Skeletal muscle satellite cell (primary cell): ENCODE results near the gene PCCB.
"Not testable (repeated sequence)": the region's sequence is repeated elsewhere in the genome, so short reads cannot be mapped to it uniquely, and the experiment has no call there.

Experiments
- H3K27me3 ChIP-seq: 2 replicates; pipeline ENCODE4 v1.7.0; 2013; ENCODE audit warnings: low read length; ENCODE audit not compliant: control insufficient read depth, insufficient read depth
- H3K36me3 ChIP-seq: 2 replicates; pipeline ENCODE4 v1.7.0; 2013; ENCODE audit warnings: mild to moderate bottlenecking, control low read depth, low read length; ENCODE audit not compliant: insufficient read depth
- H3K4me1 ChIP-seq: 2 replicates; pipeline ENCODE4 v1.7.0; 2013; ENCODE audit warnings: low read length; ENCODE audit not compliant: control insufficient read depth, insufficient read depth
- H3K4me2 ChIP-seq: 2 replicates; pipeline ENCODE4 v1.7.0; 2013; ENCODE audit warnings: mild to moderate bottlenecking, low read length
- H3K4me3 ChIP-seq: 2 replicates; pipeline ENCODE4 v1.7.0; 2013; ENCODE audit warnings: low read length
- H3K9ac ChIP-seq: 2 replicates; pipeline ENCODE4 v1.7.0; 2013; ENCODE audit warnings: mild to moderate bottlenecking, low read depth, low read length, moderate library complexity
- H3K9me3 ChIP-seq: replicated peaks from 2 replicates; pipeline ENCODE4 v1.7.0; 2013; ENCODE audit warnings: mild to moderate bottlenecking, control low read depth, low read length

The PCCB gene

GRCh38 chr3:136329593-136329992, 79.5 kb downstream of the PCCB start:
- H3K36me3 ChIP-seq, result peaks cover 26% of the 10 kb centered on the region
- H3K9ac ChIP-seq, result no peak overlapping the region
- H3K9me3 ChIP-seq, result no peaks in the 10 kb centered on the region
- H3K4me2 ChIP-seq, result no peak overlapping the region
- peaks cover 13% of the 10 kb centered on the region for H3K4me1 ChIP-seq
- no peak overlapping the region for H3K4me3 ChIP-seq
- H3K27me3 ChIP-seq, result no peaks in the 10 kb centered on the region

- Histone ChIP-seq H3K9me3 (no peaks in the 10 kb centered on the region), H3K4me2 (no peak overlapping the region), H3K27me3 (no peaks in the 10 kb centered on the region), H3K36me3 (peaks cover 33% of the 10 kb centered on the region), H3K4me3 (no peak overlapping the region), H3K4me1 (peaks cover 21% of the 10 kb centered on the region), H3K9ac (no peak overlapping the region)
Observed at GRCh38 chr3:136330900-136331299, 80.8 kb downstream of the PCCB start.

GRCh38 chr3:136332302-136332701, 82.2 kb downstream of the PCCB start:
- no peak overlapping the region for H3K4me2 ChIP-seq
- H3K4me1 ChIP-seq, result peaks cover 33% of the 10 kb centered on the region
- H3K4me3 ChIP-seq, result no peak overlapping the region
- peaks cover 21% of the 10 kb centered on the region for H3K36me3 ChIP-seq
- no peaks in the 10 kb centered on the region for H3K9me3 ChIP-seq
- no peak overlapping the region for H3K9ac ChIP-seq
- H3K27me3 ChIP-seq, result no peaks in the 10 kb centered on the region

DNA sequence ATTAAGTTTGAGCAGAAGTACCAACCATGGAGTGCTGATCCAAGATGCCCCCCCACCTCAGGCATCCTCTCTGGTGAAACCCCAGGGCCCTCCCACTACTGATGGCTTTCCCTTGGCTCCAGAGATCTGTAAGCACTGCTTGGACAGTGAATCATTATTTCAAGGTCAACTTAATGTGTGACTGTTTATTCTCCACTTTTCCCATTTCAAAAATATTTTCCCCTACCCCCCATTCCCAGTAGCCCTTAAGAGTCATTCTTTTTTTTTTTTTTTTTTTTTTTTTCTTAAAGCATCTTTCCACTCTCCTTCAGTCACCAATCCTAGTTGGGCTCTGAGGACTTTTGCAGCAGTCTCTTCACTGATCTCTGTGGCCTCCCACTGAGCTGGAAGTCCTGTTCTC, 82.6 kb downstream of the PCCB start:
- Histone ChIP-seq H3K9ac (no peak overlapping the region), H3K27me3 (no peaks in the 10 kb centered on the region), H3K4me1 (peaks cover 33% of the 10 kb centered on the region), H3K4me2 (no peak overlapping the region), H3K36me3 (peaks cover 19% of the 10 kb centered on the region), H3K9me3 (no peaks in the 10 kb centered on the region), H3K4me3 (no peak overlapping the region)

- Histone ChIP-seq H3K36me3 (peaks cover 16% of the 10 kb centered on the region), H3K4me1 (peaks cover 33% of the 10 kb centered on the region), H3K4me2 (no peak overlapping the region), H3K9me3 (no peaks in the 10 kb centered on the region), H3K27me3 (no peaks in the 10 kb centered on the region), H3K4me3 (no peak overlapping the region), H3K9ac (no peak overlapping the region)
Observed at GRCh38 chr3:136334209-136334608, 84.1 kb downstream of the PCCB start.

DNA sequence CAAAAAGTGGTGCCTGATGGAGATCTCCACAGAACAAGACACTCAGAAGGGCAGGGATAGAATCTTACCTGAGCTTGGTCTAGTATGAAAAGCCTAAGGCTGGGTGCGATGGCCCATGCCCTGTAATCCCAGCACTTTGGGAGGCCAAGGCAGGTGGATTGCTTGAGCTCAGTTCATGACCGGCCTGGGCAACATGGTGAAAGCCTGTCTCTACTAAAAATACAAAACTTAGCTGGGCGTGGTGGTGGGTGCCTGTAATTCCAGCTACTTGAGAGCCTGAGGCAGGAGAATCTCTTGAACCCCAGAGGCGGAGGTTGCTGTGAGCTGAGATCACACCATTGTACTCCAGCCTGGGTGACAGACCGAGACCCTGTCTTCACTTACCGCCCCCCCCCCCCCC, 84.6 kb downstream of the PCCB start:
- H3K4me3 ChIP-seq, H3K9ac ChIP-seq, H3K4me2 ChIP-seq, H3K27me3 ChIP-seq, H3K9me3 ChIP-seq: not testable (repeated sequence)
- Histone ChIP-seq H3K4me1 (peaks cover 33% of the 10 kb centered on the region), H3K36me3 (peaks cover 16% of the 10 kb centered on the region)

DNA sequence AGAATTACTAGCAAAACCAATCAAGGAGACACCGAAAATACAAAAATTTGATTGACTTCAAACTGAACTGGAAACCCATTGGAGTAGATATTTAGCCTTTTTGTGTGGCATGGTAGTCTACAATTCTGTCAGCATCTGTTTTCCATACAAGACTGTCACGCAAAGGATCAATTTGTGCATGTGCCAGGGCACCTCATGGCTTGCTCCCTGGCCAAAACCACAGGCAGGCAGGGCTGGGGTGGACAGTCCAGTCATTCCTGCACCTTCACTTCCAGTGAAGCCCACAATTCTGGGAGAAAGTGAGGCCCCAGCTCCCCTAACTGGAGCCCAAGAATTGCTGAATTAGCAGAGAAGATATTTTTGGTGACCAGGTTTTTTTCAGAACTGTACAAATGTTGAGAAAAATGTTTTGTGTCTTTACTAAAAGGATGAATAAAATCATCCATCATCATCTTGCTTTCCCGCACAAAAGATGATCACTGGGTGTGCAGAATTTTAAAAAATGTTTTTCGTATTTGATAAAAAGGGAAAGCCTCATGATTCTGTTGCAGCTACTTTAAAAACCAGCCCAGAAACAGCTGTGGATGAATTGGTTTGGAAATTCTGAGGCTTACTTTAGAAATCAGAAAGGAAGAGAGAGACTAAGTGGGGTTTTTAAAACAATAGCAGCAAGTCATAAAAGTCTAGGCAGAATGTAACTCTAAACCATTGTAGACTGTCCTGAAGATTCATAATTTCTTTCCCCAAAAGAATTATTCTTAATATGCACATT, 86.4 kb downstream of the PCCB start:
- H3K27me3 ChIP-seq, result no peaks in the 10 kb centered on the region
- H3K4me2 ChIP-seq, result peak overlapping the region; percentile 29
- H3K4me3 ChIP-seq, result no peak overlapping the region
- H3K9me3 ChIP-seq, result no peaks in the 10 kb centered on the region
- H3K4me1 ChIP-seq, result peaks cover 33% of the 10 kb centered on the region
- no peak overlapping the region for H3K9ac ChIP-seq
- H3K36me3 ChIP-seq, result peaks cover 19% of the 10 kb centered on the region

DNA sequence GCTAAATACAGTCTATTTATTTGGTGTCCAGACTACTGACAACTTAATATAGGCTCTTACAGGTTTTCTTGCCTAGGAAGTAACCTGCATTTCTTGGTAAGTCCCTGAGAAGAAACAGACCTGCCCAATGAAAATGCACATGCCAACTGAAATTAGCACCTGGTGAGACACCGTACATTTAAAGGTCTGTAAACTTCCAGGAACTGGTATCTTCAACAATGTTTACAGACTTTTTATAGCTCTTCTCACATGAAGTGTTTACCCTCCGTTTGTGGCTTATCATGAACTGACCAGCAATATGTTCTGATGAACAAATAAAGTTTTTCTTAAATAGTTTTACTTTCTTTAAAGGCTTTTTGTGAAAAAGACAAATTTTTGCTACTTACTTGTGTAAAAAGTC, 93.3 kb downstream of the PCCB start:
- no peaks in the 10 kb centered on the region for H3K27me3 ChIP-seq
- H3K9me3 ChIP-seq, result no peaks in the 10 kb centered on the region
- H3K36me3 ChIP-seq, result peaks cover 8% of the 10 kb centered on the region
- no peak overlapping the region for H3K9ac ChIP-seq
- H3K4me3 ChIP-seq, result no peak overlapping the region
- H3K4me2 ChIP-seq, result no peak overlapping the region
- peaks cover 16% of the 10 kb centered on the region for H3K4me1 ChIP-seq

- Histone ChIP-seq H3K4me3 (no peak overlapping the region), H3K36me3 (peaks cover 8% of the 10 kb centered on the region), H3K27me3 (no peaks in the 10 kb centered on the region)
Observed at GRCh38 chr3:136343873-136344555, 93.9 kb downstream of the PCCB start.

GRCh38 chr3:136346486-136346885, 96.3 kb downstream of the PCCB start:
- peaks cover 4% of the 10 kb centered on the region for H3K36me3 ChIP-seq
- H3K4me3 ChIP-seq, result no peak overlapping the region
- no peak overlapping the region for H3K4me2 ChIP-seq
- H3K9ac ChIP-seq, result no peak overlapping the region
- no peaks in the 10 kb centered on the region for H3K9me3 ChIP-seq
- no peaks in the 10 kb centered on the region for H3K27me3 ChIP-seq
- peaks cover 28% of the 10 kb centered on the region for H3K4me1 ChIP-seq

More at GRCh38 chr3:136343873-136344555, 93.9 kb downstream of the PCCB start:
- H3K4me1 ChIP-seq, result peaks cover 16% of the 10 kb centered on the region
- H3K4me2 ChIP-seq, result peak overlapping the region; percentile 49
- no peaks in the 10 kb centered on the region for H3K9me3 ChIP-seq
- no peak overlapping the region for H3K9ac ChIP-seq

DNA sequence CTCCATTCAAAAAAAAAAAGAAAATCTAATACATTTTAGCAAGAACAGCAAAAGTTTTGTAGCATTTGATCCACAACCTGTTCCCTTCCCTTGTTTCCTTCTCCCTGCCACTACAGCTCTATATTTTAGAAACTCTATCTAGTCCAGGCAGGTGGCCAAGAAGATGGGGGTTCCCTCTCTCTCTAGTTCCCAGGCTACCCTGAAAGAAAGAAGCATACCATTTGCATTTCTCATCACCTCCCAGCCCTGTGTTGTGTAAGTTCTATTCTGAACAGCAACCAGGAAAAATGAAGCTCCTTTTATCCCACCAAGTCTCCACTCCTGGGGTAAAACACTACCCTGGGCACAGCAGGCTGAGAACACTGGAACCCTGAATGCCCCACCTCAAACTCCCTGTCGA, 100.0 kb downstream of the PCCB start:
- no peaks in the 10 kb centered on the region for H3K36me3 ChIP-seq
- peak overlapping the region; percentile 37 for H3K9ac ChIP-seq
- peaks cover 12% of the 10 kb centered on the region for H3K4me1 ChIP-seq
- H3K27me3 ChIP-seq, result no peaks in the 10 kb centered on the region
- peak overlapping the region; percentile 40 for H3K4me3 ChIP-seq
- no peaks in the 10 kb centered on the region for H3K9me3 ChIP-seq
- H3K4me2 ChIP-seq, result peak overlapping the region; percentile 60

- Histone ChIP-seq H3K4me1 (peaks cover 12% of the 10 kb centered on the region), H3K4me3 (peak overlapping the region; percentile 40), H3K4me2 (peak overlapping the region; percentile 60), H3K9me3 (no peaks in the 10 kb centered on the region), H3K27me3 (no peaks in the 10 kb centered on the region), H3K36me3 (peaks cover 2% of the 10 kb centered on the region), H3K9ac (peak overlapping the region; percentile 37)
Observed at GRCh38 chr3:136350557-136350956, 100.4 kb downstream of the PCCB start.
